NCI-H2196 treated with DMSO at 0.1 percent for 48 hours (cell line): ENCODE measurements around the gene DLX5.

Experiments used
- DNase-seq: peaks from one replicate; lab custom pipeline; 2025; ENCODE audit not compliant: unreplicated experiment; lab: John Stamatoyannopoulos, UW

DLX5 gene

GRCh38 chr7:97006055-97006815 lies 18.4 kb downstream of the DLX5 start:
- peak; percentile 43 for DNase-seq

GRCh38 chr7:97005183-97006054 lies 19.2 kb downstream of the DLX5 start, which contains the start of gene DLX6:
DLX6 (plus strand) TSS chr7:97005553; CDS start chr7:97005978, 425 bp downstream.
- DNase-seq = peak; percentile 85

DNA sequence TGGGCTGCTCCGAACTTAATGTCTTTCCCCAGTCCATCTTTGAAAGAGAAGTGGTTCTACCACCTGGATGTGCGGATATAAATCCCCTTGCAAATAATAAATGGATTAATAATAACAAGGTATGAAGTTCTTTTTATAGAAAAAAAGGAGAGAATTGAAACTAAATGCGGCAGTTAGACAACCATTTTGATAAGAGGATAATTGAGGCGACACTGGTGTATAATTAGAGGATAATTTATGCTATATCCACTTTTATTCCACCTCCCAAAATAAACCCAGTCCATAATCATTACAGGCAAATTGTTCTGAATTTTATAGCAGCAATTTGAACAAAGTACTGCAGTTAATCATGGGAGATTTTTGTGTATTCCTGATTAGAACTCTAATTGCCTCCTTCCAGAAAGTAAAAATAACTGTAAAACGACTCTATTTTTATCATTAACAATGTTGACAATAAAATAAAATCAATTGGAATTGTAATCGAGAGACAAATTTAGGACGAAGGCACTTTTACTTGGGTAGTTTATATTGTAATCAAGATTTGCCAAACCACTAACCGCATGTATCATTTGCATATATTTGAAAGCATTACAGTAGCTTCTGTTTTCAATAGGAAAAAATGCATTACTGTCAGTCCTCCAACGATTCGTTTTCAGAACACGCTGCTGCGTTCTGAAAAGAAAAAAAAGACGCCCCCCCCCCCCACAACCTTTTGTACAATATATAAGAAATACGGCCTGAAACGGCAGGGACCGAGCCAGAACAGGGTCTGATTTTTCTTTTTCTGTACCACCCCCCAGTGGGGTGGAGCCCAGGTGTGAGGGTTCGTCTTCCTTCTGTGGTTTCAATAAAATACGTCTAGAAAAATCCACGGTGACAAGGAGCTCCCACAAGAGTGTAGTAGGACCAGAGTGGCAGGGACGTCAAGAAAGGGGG lies 20.1 kb downstream of the DLX5 start:
- DNase-seq = no peak

DNA sequence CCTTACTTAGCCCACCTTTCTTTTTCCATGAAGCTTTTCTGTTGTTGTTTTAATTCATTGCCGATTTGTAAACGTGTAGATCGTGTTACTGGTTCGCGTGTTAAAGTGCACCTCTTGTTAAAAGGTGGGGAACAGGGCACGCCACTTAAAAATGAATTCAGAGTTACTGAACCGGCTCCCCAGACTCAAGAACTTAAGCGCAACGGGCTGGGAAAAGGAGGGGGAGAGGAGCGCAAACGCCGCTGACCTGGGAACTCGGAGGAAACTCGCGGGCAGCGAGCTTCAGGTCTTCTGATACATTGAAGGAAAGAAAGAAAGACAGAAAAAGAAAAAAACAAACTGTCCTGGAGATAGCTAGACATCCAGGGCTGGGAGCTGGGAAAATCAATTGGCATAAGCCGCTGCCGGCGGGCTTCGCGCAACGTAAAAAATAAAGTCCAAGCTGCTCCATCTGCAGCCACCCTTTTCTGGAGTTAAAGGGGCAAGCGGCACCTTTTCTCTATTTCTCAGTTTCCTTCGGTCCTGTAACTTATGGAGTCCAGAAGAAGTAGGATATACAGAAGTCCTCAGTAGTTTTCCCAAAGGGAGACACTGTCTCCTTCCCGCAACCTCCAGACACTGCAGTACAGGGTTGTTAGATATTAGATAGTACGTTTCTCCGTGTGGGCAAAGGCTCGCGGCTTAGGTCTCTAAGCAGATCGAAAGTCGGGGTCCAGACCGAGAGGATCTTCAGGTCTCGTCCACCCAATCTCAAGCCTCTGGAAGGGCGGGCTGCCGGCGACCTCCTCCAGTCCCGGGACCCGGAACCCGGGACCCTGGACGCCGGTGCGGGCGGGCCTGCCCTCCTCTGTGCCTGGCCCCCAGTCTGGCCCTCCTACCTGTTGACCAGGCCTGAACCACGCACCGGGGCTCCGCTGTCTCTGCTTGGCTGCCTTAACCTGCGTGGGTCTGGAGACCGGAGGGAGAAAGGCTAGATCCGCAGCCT lies 21.1 kb downstream of the DLX5 start:
- DNase-seq = no peak

DNA sequence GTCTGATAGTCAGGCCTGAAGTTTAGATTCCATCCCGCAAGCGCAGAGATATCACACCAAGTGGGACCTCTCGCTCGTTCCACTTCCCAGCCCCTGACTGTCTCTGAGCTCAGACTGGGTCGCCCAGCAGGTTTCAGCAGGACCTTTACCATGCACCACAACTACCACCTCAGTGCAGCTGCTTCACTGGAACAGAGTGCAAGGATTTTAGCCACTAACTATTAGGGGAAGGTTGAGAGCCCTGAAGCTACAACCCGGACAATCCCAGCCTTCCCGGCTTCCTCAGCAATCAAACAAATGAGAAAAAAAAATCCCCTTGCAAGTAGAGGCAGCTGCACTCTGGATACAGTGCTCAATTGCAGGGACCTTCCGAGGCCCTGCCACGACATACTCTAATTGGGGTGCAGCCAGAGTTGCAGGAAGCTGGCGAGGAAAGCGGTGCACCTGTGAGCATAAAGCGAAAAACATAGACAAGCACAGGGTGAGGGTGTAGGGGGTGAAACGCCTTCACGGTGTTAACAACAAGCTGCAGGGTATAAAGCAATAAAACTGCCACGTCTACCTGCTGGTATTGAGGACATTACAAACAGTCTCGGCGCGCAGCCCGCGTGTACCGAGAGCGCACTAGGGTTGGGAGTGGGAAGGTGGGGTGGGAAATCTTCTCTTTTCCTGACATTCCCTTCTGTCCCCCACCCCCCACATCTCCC lies 21.9 kb downstream of the DLX5 start:
- DNase-seq = no peak

GRCh38 chr7:97001656-97002554 lies 22.7 kb downstream of the DLX5 start:
- DNase-seq = no peak

DNA sequence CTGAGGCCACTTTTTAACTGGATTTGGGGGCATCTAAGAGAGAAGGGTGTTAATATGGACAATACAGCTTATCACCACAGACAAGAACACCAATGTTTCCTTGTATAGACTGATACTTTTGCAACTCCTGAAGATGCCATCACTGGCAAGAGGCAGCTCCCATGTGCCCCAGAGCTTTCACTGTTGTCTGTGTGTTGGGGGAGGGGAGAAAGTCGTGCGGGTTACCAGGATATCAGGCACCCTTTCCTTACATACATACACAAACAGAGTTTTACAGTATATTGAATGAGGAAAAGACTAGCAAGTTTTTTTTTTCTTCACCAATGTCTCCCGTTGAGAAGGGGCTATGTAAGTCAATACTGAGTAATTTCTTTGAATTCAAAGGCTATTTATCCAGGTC lies 23.4 kb downstream of the DLX5 start:
- no peak for DNase-seq

GRCh38 chr7:96998744-96999143 lies 25.9 kb downstream of the DLX5 start:
- DNase-seq = no peak

- DNase-seq = no peak
Measured at GRCh38 chr7:96998333-96998732, 26.3 kb downstream of the DLX5 start.

DNA sequence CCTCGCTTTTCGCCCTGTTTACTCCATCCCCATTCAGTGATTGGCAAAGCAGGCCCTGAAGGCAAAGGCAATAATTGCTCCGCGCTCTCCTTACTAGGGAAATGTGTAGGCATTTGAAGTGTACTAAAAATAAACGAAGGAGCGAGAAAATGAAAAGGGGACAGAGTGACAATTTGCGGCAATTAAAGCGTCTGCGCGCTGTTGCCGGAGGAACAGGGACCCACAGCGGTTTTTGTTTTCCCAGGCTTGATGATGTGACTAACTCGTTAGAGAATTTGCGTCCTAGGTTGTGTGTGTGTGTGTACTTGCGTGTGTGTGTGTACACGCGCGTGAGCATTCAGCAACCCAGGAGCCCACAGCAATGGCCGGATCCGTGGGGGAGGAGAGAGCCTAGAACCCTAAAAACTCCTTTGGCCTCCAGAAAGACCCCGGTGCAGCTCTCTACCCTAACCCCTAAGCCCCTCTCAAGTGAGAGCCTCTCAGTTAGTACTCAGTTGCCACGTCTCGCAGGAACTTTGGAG lies 27.1 kb downstream of the DLX5 start:
- no peak for DNase-seq

DNA sequence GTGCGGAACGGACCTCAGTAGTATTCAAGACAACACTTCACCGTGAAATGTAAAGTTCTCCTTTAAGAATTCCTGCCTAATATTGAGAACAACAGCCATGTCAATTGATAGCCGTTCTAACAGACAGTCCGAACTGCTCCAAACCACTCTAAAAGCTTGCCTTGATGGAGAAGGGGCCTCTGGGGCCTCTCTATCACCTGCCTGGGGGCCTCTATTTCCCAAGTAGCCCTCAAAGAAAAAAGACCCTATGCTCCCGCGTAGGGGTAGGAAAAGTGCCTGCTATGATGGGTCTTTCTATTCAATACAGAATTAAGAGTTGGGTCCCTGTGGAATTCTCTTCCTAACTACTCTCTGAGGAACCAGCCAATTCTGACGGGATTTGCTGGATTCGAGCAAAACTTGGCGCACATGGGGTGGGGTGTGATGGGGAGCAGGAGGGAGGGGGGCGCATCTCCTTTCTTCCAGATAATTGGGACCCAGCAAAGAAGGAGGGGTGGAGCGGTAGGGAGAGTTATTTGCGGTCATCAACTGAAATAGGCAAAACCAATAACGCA lies 27.6 kb downstream of the DLX5 start:
- DNase-seq = no peak

DNA sequence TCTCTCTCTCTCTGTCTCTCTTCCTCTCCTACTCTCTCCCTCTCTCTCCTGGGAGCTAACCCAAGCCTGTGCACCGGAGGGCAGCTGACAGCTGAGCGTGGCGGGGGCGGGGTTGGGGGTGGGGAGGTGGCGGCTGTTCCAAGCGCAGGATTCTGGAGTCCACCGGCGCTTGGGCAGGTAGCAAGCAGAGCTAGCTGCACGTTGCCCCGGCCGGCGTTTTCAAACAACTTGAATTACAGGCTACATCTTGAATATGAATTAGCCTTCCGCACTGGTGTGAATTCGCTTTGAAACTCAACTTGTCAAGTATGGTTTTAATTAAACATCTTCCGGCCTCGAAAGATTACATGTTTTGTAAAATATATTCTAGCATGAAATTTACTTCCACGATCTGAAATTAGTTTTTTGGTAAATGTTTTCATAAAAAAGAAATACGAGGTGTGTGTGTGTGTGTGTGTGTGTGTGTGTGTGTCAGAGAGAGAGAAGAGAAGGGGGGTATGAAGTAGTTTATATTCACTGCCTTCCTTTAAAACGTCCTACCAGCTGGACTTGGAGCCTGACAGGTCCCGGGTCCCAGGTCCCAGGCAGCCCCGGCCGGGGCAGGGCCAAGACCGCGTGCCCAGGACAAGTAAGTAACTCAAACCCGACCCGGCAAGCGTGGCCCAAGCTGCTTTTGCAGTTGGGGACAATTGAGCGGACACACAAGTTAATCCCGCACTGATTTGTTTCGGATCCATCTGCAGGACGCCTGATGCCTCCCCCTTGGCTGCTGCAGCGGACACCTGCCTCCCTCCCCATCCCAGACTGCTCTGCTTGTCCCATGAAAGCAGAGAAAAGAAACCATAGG lies 28.3 kb downstream of the DLX5 start:
- no peak for DNase-seq

DNA sequence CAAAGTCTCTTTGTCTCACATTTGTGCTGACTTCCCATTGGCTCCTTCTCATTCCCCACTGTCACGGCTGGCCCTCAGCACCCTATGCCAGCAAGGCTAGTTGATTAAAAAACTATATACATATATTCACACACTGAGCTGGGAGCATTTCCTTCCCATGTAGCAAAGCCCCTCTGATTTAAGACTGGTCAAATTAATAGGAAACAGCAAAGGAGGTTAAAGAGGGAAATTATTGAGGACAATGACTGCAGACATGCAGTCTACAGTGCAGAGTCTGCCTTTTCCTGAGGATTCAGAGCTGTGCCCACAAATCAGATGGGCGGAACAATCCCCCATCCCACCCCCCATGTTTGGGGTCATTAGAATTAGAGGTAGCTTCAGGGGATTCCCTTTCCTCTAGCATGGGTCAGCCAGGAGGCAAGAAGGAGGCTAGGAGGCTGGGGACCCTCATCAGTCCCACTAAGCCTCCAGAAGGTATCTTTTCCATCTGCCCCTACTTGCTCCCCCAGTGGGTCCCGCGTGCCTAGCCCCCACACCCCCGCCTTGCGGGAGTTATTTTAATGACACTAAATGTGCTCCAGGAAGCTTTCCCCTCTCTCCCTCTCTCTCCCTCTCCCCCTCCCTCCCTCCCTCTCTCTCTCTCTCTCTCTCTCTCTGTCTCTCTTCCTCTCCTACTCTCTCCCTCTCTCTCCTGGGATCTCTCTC lies 29.1 kb downstream of the DLX5 start:
- DNase-seq = no peak

- DNase-seq = no peak
Measured at GRCh38 chr7:96993980-96994379, 30.7 kb downstream of the DLX5 start.

- no peak for DNase-seq
Measured at GRCh38 chr7:96993094-96993865, 31.4 kb downstream of the DLX5 start.
